T-helper 2 cell treated with Interferon-gamma antibody and Interleukin-4, amounts not matched to agents 5 μg/mL and 100 μg/mL, for 36 hours (primary cell): ENCODE measurements around the gene FBXO10.
"Not testable (repeated sequence)": the region's sequence is repeated elsewhere in the genome, so short reads cannot be mapped to it uniquely, and the experiment has no call there.

Source experiments
- DNase-seq: peaks from one replicate; pipeline ENCODE4 v3.0.0; 2021; ENCODE audit warnings: low spot score
- H3K27ac Mint-ChIP-seq: one replicate; pipeline ENCODE4 v1.8.0; 2021; ENCODE audit warnings: mild to moderate bottlenecking, mixed read lengths
- H3K27me3 Mint-ChIP-seq: one replicate; pipeline ENCODE4 v1.8.0; 2021; ENCODE audit warnings: low read depth, mixed read lengths
- H3K36me3 Mint-ChIP-seq: one replicate; pipeline ENCODE4 v1.8.0; 2021; ENCODE audit warnings: low read depth, mixed read lengths
- H3K4me1 Mint-ChIP-seq: one replicate; pipeline ENCODE4 v1.8.0; 2021; ENCODE audit warnings: low read depth, mixed read lengths
- H3K4me3 Mint-ChIP-seq: one replicate; pipeline ENCODE4 v1.8.0; 2022; ENCODE audit warnings: mild to moderate bottlenecking, moderate library complexity, mixed read lengths
- H3K9me3 Mint-ChIP-seq: one replicate; pipeline ENCODE4 v1.8.0; 2021; ENCODE audit warnings: mixed read lengths

Gene FBXO10

DNA sequence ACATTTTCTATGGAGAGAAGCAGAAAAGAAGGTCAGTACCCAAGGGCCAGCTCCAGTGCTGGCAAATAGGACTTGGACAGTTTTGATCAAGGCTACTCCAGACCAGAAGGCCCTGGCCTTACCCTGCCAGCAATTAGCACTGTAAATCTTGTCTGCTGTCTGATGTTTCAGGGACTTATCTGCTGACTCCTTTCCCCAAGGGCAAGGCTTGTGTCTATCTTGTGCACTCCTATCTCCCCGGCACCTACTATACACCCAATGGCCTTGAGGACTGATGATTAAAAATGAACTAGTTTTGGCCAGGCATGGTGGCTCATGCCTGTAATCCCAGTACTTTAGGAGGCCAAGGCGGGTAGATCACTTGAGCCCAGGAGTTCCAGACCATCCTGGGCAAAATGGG lies 53.2 kb downstream of the FBXO10 start:
- Mint-ChIP-seq H3K4me3 (no peak overlapping the region), H3K27me3 (no peaks in the 10 kb centered on the region), H3K36me3 (no peaks in the 10 kb centered on the region)

DNA sequence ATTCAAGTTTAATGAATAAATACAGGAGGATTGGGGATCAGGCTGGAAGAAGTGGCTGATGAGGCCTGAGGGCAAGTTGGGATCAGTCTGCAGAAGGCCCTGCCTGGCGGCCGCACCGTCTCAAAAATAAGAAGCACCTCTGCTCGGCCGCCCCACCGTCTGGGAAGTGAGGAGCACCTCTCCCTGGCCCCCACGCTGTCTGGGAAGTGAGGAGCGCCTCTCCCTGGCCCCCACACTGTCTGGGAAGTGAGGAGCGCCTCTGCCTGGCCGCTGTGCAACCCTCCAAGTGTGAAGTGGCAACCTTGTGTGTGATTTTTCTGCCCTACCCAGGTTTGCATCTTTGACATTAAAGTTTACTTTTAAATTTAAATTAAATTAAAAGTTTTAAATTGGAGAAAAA lies 55.1 kb downstream of the FBXO10 start:
- no peak overlapping the region for H3K27ac Mint-ChIP-seq
- no peaks in the 10 kb centered on the region for H3K27me3 Mint-ChIP-seq

More for the DNA sequence above, 53.2 kb downstream of the FBXO10 start:
- H3K27ac Mint-ChIP-seq: no peak overlapping the region
- H3K9me3 Mint-ChIP-seq: no peaks in the 10 kb centered on the region
- no peaks in the 10 kb centered on the region for H3K4me1 Mint-ChIP-seq
- DNase-seq: no peak

DNA sequence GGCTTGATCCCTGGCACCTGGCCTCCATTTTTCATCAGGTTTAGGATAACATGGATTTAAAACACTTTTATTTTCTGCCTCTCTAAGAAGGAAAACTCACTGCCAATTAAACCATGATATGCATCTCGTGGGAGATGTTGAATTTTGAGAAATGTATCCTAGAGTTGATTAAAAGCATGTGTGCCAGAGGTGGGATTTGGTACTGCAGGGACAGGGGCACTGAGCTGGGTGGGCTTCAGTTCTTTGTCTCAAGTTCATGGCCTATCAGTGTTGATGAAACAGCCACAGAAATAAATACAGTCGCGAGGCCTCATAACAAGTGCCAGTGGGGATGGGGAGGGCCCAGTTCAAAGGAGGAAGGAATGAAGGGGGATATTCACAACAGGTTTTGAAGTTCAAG lies 55.5 kb downstream of the FBXO10 start:
- no peak overlapping the region for H3K27ac Mint-ChIP-seq

More for the DNA sequence above, 55.1 kb downstream of the FBXO10 start:
- Mint-ChIP-seq H3K4me1 (no peaks in the 10 kb centered on the region), H3K9me3 (no peaks in the 10 kb centered on the region), H3K36me3 (no peaks in the 10 kb centered on the region), H3K4me3 (no peak overlapping the region)
- no peak for DNase-seq

DNA sequence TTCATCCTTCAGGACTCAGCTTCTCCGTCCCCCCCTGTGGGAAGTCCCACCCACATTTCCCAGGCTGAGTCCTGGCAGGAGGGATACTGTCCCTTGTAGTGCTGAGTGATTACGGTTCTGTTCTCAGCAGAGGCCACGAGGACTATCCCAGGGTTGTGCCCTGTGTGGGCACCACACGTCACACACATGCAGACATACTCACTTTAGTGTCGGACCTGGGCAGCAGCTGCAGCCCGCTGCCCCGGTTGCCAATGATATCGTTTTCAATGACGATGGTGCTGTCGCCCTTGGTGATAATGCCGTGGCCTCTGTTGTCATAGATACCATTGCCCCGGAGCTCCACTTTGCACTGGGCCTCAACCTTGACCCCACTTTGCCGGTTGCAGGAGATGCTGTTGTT lies 58.3 kb downstream of the FBXO10 start:
- Mint-ChIP-seq H3K9me3 (no peaks in the 10 kb centered on the region), H3K36me3 (no peaks in the 10 kb centered on the region), H3K4me3 (no peak overlapping the region), H3K27ac (no peak overlapping the region), H3K27me3 (no peaks in the 10 kb centered on the region), H3K4me1 (peaks cover 5% of the 10 kb centered on the region)
- DNase-seq: no peak

More for the DNA sequence above, 55.5 kb downstream of the FBXO10 start:
- Mint-ChIP-seq H3K4me1 (no peaks in the 10 kb centered on the region), H3K36me3 (no peaks in the 10 kb centered on the region), H3K27me3 (no peaks in the 10 kb centered on the region), H3K4me3 (no peak overlapping the region), H3K9me3 (no peaks in the 10 kb centered on the region)
- DNase-seq: no peak

DNA sequence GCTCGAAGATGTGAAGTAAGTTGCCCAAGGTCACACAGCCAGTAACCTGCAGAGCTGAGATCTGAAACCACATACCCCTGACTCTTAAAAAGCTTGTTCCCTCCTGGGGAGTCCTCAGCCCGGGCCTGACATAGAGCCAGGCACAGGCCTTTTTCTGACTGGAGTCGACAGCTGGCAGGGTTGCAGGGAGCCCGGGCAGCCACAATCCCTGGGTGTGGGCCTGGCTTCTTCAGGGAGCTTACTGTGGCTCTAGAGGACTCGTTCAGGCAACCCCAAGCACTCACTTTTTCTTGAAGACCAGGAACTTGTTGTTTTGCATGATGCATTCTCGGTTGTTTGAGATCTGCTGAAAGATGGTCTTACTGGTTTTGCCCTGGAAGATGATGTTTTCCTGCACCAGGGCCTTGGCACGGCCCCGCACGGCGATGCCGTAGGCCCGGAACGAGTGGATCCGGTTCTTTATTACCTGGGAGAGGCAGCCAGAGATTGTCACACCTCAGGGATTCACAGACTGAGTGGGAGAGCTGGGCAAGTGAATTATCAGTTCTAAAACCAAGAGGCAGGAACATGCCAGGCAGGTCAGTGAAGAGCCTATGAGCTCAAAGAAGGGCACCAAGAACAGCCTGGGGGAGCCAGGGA lies 60.4 kb downstream of the FBXO10 start:
- DNase-seq: no peak
- H3K9me3 Mint-ChIP-seq: no peaks in the 10 kb centered on the region
- peaks cover 5% of the 10 kb centered on the region for H3K4me1 Mint-ChIP-seq
- H3K4me3 Mint-ChIP-seq: no peak overlapping the region
- no peaks in the 10 kb centered on the region for H3K36me3 Mint-ChIP-seq
- no peaks in the 10 kb centered on the region for H3K27me3 Mint-ChIP-seq
- no peak overlapping the region for H3K27ac Mint-ChIP-seq

DNA sequence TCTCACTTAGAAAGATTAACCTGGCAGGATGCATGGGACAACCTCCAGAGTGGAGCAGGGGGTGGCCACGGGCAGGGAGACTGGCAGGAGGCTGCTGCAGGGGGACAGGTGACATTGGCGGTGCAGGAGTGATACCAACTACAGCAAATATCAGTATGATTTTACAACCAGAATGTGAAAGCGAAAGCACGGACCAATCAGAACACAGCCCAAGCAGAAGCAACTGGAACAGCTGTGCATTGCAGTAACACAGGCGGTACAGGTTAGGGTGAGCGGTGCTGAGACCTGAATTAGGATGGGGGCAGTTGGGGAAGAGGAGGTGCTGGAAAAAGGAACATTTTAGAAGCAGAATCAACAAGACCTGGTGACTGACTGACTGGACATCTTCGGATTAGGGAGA lies 61.2 kb downstream of the FBXO10 start:
- DNase-seq: no peak
- Mint-ChIP-seq H3K4me3 (no peak overlapping the region), H3K27me3 (no peaks in the 10 kb centered on the region), H3K27ac (no peak overlapping the region), H3K9me3 (no peaks in the 10 kb centered on the region), H3K36me3 (no peaks in the 10 kb centered on the region), H3K4me1 (peaks cover 5% of the 10 kb centered on the region)

DNA sequence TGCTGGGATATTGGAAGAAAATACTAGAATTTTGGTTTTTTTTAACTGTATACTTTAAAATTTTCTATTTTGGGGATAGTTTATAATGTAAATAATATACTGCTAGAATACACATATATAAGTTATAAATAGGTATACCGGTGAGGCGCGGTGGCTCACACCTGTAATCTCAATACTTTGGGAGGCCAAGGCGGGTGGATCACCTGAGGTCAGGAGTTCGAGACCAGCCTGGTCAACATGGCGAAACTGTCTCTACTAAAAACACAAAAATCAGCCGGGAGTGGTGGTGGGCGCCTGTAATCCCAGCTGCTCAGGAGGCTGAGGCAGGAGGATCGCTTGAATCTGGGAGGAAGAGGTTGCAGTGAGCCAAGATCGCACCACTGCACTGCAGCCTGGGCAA lies 61.8 kb downstream of the FBXO10 start:
- H3K9me3 Mint-ChIP-seq, H3K4me1 Mint-ChIP-seq, DNase-seq, H3K36me3 Mint-ChIP-seq, H3K4me3 Mint-ChIP-seq, H3K27me3 Mint-ChIP-seq, H3K27ac Mint-ChIP-seq: not testable (repeated sequence)

DNA sequence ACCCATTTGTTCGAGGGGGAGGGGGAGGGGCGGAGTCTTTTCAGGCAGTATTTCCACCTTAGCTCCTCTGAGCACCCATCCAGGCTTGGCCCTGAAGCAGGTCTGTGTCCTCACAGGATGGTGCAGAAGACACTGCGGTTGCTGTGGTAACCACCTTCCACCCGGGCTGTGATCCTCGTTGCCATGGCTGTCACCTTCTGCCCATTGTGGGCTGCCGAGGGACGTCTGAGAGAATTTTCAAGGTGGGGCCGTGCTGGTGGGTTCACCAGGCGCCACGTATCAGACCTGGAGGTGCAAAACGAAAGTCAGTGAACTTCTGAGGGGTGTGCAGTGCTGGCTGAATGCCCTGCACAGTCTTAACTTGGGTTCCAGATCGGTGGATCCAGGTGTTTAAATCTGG lies 63.7 kb downstream of the FBXO10 start:
- peaks cover 5% of the 10 kb centered on the region for H3K4me1 Mint-ChIP-seq
- no peak for DNase-seq
- no peaks in the 10 kb centered on the region for H3K27me3 Mint-ChIP-seq
- peaks cover under 1% of the 10 kb centered on the region for H3K36me3 Mint-ChIP-seq
- H3K4me3 Mint-ChIP-seq: no peak overlapping the region
- H3K9me3 Mint-ChIP-seq: no peaks in the 10 kb centered on the region
- H3K27ac Mint-ChIP-seq: no peak overlapping the region

DNA sequence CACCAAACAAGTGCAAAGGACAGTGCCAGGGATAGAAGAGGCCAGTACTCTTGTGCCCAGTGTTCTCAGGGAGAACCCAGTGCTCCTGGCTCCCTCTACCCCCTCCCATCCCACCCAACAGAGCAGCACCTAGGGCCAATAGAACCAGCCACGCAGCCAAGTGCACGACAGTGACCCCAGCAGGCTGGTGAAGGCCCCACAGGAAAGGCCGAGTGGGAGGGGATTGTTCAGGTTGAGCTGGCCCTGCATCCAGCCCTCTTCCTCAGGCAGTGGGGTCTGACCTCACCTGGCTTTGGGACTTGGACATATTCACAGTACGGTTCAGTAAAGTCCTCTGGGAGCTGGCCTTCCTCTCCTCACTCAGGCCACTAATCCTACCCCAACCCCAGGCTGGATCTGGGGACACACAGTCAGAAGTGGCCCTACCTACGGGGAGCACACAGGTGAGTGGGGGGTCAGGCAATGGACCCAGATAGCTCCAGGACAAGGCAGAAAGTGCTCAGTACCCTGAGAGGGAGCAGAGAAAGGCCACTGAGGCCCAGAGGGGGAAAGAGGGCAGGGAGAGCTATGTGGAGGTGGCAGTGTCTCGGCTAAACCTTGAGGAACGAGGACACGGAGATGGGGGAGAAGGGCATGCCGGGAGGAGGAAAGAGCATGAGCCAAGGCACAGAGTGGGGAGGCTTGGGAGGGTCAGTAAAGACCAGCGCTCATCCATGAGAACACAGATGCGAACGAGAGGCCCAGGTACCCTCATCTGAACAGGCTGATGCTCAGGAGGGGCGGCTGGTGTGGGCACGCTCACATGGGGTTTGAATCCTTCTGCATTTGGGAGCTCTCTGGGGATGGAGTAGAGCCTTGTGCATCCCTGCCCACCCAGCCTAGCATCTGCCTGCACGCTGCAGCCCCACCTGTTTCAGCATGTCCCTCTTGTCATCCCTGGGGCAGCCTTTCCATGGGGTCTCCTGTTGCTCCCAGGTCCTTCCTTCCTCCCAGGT lies 64.9 kb downstream of the FBXO10 start:
- Mint-ChIP-seq H3K27ac (no peak overlapping the region), H3K9me3 (no peaks in the 10 kb centered on the region), H3K36me3 (peaks cover 8% of the 10 kb centered on the region), H3K4me3 (no peak overlapping the region), H3K4me1 (peaks cover 5% of the 10 kb centered on the region), H3K27me3 (no peaks in the 10 kb centered on the region)
- DNase-seq: no peak

DNA sequence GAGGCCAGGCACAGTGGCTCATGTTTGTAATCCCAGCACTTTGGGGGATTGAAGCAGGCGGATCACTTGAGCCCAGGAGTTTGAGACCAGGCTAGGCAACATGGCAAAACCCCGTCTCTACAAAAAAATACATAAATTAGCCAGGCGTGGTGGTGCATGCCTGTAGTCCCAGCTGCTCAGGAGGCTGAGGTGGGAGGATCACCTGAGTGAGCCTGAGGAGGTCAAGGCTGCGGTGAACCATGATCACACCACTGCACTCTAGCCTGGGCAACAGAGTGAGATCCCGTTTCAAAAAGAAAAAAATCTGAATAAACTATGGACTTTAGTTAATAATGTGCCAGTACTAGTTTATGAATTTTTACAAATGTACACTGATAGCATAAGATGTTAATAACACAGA lies 66.1 kb downstream of the FBXO10 start:
- peaks cover 10% of the 10 kb centered on the region for H3K36me3 Mint-ChIP-seq
- H3K27me3 Mint-ChIP-seq, H3K9me3 Mint-ChIP-seq, H3K4me3 Mint-ChIP-seq, H3K27ac Mint-ChIP-seq, H3K4me1 Mint-ChIP-seq, DNase-seq: not testable (repeated sequence)

DNA sequence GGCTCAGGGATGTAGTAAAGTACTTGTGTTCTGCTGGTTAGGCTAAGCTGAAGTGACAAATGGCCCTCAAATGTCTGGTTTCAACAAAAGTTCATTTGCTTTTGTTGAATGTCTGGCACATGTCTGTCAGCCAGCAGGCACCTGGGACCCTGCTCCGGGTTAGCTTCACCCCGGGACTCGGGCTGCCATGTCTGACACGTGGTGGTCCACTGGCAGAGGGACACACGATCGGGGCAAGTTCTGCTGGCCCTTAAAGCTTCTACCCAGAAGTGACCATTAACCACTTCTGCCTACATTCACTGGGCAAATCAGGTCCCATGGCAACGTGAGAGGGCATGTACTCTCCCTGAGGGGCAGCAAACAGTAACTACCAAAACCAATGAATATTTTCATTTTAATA lies 66.6 kb downstream of the FBXO10 start:
- no peak for DNase-seq
- H3K9me3 Mint-ChIP-seq: no peaks in the 10 kb centered on the region
- H3K36me3 Mint-ChIP-seq: peaks cover 10% of the 10 kb centered on the region
- no peak overlapping the region for H3K4me3 Mint-ChIP-seq
- no peaks in the 10 kb centered on the region for H3K27me3 Mint-ChIP-seq
- H3K27ac Mint-ChIP-seq: no peak overlapping the region
- no peaks in the 10 kb centered on the region for H3K4me1 Mint-ChIP-seq

DNA sequence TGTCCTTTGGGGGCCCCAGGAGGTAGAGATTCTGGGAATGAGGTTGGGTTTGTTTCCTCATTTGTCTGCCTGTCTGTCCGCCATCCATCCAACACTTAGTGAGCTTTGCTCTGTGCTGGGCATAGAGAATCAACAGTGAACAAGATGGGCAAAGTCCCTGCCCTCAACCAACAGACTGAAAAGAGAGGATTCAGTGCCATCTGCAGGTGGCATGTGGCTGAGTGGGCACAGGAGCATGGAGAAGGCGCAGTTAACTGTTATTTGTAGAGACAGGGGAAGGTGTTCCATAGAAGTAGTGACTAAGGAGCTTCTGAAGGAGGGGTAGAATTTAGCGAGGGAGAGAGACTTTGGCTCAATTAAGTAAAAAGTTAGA lies 67.4 kb downstream of the FBXO10 start:
- DNase-seq: no peak
- no peak overlapping the region for H3K27ac Mint-ChIP-seq
- H3K9me3 Mint-ChIP-seq: no peaks in the 10 kb centered on the region
- no peaks in the 10 kb centered on the region for H3K27me3 Mint-ChIP-seq
- peaks cover 13% of the 10 kb centered on the region for H3K36me3 Mint-ChIP-seq
- H3K4me1 Mint-ChIP-seq: peaks cover 3% of the 10 kb centered on the region
- H3K4me3 Mint-ChIP-seq: no peak overlapping the region

DNA sequence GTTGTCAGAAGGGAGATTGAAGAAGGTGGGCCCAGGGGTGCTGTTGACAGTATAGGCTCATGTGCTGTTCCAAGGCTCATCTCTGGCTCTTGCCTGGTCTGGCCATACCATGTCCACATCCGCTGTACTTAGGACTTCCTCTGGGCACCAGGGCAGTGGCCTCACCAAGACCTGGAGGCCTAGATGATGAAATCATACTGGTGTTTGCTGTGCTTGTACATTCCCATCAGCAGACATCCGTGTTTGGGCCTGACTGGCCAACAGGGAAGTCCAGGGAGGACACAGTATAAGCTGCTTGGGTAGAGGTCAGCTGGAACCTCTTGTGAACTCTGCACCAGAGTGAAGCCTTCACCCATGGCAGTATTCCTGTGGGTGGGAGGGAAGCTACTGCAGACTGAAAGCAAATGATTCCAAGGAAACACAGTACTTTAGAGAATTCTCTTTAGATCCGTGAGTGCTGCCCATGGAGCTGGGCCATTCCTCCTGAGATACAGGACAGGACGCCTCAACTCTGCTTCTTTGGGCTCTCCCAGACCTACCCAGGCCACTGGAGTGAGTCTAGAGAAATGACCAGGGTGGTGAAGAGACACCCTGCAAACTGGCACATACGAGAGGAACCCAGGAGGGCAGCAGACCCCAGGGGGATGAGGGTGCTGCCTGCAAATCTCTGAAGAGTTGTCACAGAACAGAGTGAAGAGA lies 67.9 kb downstream of the FBXO10 start:
- no peak overlapping the region for H3K27ac Mint-ChIP-seq
- no peaks in the 10 kb centered on the region for H3K9me3 Mint-ChIP-seq
- peaks cover 8% of the 10 kb centered on the region for H3K4me1 Mint-ChIP-seq
- no peak overlapping the region for H3K4me3 Mint-ChIP-seq
- DNase-seq: no peak
- peaks cover 18% of the 10 kb centered on the region for H3K36me3 Mint-ChIP-seq
- H3K27me3 Mint-ChIP-seq: no peaks in the 10 kb centered on the region

DNA sequence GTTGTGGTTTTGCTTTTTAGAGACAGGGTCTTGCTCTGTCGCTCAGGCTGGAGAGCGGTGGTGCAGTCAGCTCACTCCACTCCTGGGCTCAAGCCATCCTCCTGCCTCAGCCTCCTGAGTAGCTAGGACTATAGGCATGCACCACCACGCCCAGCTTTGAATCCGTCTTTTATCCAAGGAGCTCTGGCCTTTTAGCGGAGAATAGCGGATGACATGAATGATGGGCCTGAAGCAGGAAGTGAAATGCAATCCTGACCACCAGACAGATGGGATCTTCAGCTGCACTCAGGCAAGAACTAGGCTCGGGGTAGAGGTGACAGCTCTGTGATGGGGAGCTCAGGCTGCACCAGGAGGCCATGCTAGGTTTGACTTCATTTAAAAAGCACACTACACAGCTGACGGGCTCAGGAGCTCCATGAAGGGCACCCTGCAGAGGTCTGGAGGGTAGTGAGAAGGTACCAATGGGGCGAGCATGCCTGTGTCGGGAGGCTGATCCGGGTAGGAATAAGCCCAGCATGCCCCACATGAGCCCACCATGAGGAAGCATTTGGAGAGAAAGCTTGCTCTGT lies 68.5 kb downstream of the FBXO10 start:
- DNase-seq: no peak
- peaks cover 13% of the 10 kb centered on the region for H3K4me1 Mint-ChIP-seq
- no peak overlapping the region for H3K27ac Mint-ChIP-seq
- no peaks in the 10 kb centered on the region for H3K9me3 Mint-ChIP-seq
- H3K27me3 Mint-ChIP-seq: no peaks in the 10 kb centered on the region
- H3K36me3 Mint-ChIP-seq: peaks cover 24% of the 10 kb centered on the region
- no peak overlapping the region for H3K4me3 Mint-ChIP-seq
